Spleen (tissue), 11 donors: Measurements from ENCODE around the gene HIPK2. TPM values are rescaled to one million over a fixed set of nuclear protein-coding genes. Genes with fewer than 3 reads are reported as not detected.

Experiments used
- DNase-seq: peaks from one replicate; pipeline ENCODE4 v3.0.0-alpha.2; 2020
- H3K27ac ChIP-seq, 8 donors: fragments of 200-600 bp; sonication (generic) in 7 of 8; 1 replicate in 4 of 8; 2 replicates in 4 of 8; pipeline versions ENCODE4 v1.5.0 to v1.8.0; 2016 to 2021; ENCODE audit warnings: inconsistent platforms in 4 of 8, mild to moderate bottlenecking in 4 of 8, moderate library complexity in 1 of 8
- H3K27me3 ChIP-seq, 7 donors: fragments of 200-600 bp; sonication (generic) in 6 of 7; replicated peaks in 1 of 7; 1 replicate in 4 of 7; 2 replicates in 3 of 7; pipeline versions ENCODE4 v1.5.0 to v1.8.0; 2016 to 2021; ENCODE audit warnings: inconsistent platforms in 3 of 7, mild to moderate bottlenecking in 1 of 7
- H3K36me3 ChIP-seq, 6 donors: fragments of 200-600 bp; sonication (generic) in 5 of 6; 1 replicate in 4 of 6; 2 replicates in 2 of 6; pipeline versions ENCODE4 v1.5.0 to v1.8.0; 2016 to 2021; ENCODE audit warnings: inconsistent platforms in 2 of 6
- H3K4me1 ChIP-seq, 6 donors: fragments of 200-600 bp; sonication (generic) in 5 of 6; 1 replicate in 3 of 6; 2 replicates in 3 of 6; pipeline versions ENCODE4 v1.5.0 to v1.8.0; 2016 to 2021; ENCODE audit warnings: inconsistent platforms in 3 of 6
- H3K4me3 ChIP-seq, 8 donors: fragments of 200-600 bp; sonication (generic) in 7 of 8; 1 replicate in 4 of 8; 2 replicates in 4 of 8; pipeline versions ENCODE4 v1.5.0 to v1.8.0; 2016 to 2021; ENCODE audit warnings: inconsistent platforms in 4 of 8, mild to moderate bottlenecking in 4 of 8, moderate library complexity in 2 of 8
- H3K9me3 ChIP-seq, 8 donors: fragments of 200-600 bp; sonication (generic) in 7 of 8; 1 replicate in 4 of 8; 2 replicates in 4 of 8; pipeline versions ENCODE4 v1.5.0 to v1.8.0; 2016 to 2021; ENCODE audit warnings: inconsistent platforms in 4 of 8
- CTCF ChIP-seq, 11 experiments: fragments of 200-600 bp in 7 of 11; fragments of 450-650 bp in 4 of 11; sonication (generic) in 4 of 11; IDR thresholded peaks in 8 of 11; conservative IDR thresholded peaks in 3 of 11; 1 replicate in 7 of 11; 2 replicates in 4 of 11; pipeline versions ENCODE4 v1.4.0 to v1.8.0; 2016 to 2021; ENCODE audit warnings: antibody characterized with exemption in 11 of 11, inconsistent platforms in 4 of 11, mild to moderate bottlenecking in 1 of 11
- POLR2A ChIP-seq, 3 donors: fragments of 450-650 bp; IDR thresholded peaks; one replicate each; pipeline ENCODE4 v1.5.1; 2017; ENCODE audit warnings: antibody characterized with exemption in 3 of 3, mild to moderate bottlenecking in 1 of 3
- POLR2AphosphoS5 ChIP-seq, 3 donors: sonication (generic); formaldehyde crosslinking; IDR thresholded peaks; one replicate each; pipeline ENCODE4 v1.5.1; 2017; ENCODE audit warnings: antibody characterized with exemption in 3 of 3
- WGBS, 5 donors: extraction: QIAGEN DNeasy Blood & Tissue Kit in 3 of 5; methylation state at CpG; one replicate each; pipeline versions ENCODE4 v1.1.5 to v1.1.7; 2013 to 2018; 5-methylcytosine and 5-hydroxymethylcytosine counted together
- intact Hi-C: fragments of 100-400 bp; cut with DNase I; formaldehyde crosslinking; loops from one replicate; pipeline ENCODE4 v1.15.0; 2023; ENCODE audit warnings: low total_unique reads
- polyA plus RNA-seq, 3 donors: library from polyadenylated mRNA; stranded (reverse); fragments of 200-250 nt; gene quantifications; one replicate each; pipeline ENCODE4 v1.2.1, GENCODE V29; 2013
- total RNA-seq, 7 donors: library from RNA; depleted of rRNA in 3 of 7; stranded (reverse); fragments of >200 nt in 3 of 7; fragmentation: NEBNext Ultra II Directional in 4 of 7; extraction: Animal tissue kit (Norgen Biotek cat#: 25700) in 4 of 7; gene quantifications; one replicate each; pipeline versions ENCODE4 v1.1.0 to v1.2.1, GENCODE V29; 2016 to 2021
- donor health status: healthy with polysubstance abuse.
- donor health status: DM: no; HTN: no; CAD: no; lungs with moderate emphysema.
- donor health status: DM: no; HTN: no; CAD: no.
- donor health status: Bipolar disorder and iron deficiency.
- donor health status: healthy.
- donor health status: DM: no; HTN: no; CAD: no.
- donor health status: DM: yes; HTN: yes; CAD: no.

The HIPK2 gene
- total and polyA plus RNA-seq, 10 donors: 1.7 to 97.5 (median 51.8) TPM

GRCh38 chr7:139693651-139694388, 84.0 kb downstream of the HIPK2 start:
- H3K4me3 ChIP-seq: no peak overlapping the region
- no peaks in the 10 kb centered on the region for H3K9me3 ChIP-seq
- no peak for TF ChIP-seq POLR2A (IDR thresholded peaks at IDR 0.05)
- TF ChIP-seq CTCF (IDR thresholded peaks at IDR 0.05 in 8 of 11, conservative IDR thresholded peaks at IDR 0.05 in 3 of 11): no peak
- TF ChIP-seq POLR2AphosphoS5 (IDR thresholded peaks at IDR 0.05): no peak
- 79 to 88% (median 84%) methylated on average over 8 of the region's 8 CpGs for WGBS, 5 donors
- H3K27ac ChIP-seq: no peak overlapping the region
- H3K4me1 ChIP-seq: peaks cover 0 to 59% (median 15%) of the 10 kb centered on the region in 6 donors
- H3K36me3 ChIP-seq: peaks cover 0 to 65% (median 10%) of the 10 kb centered on the region in 6 donors
- H3K27me3 ChIP-seq: no peaks in the 10 kb centered on the region
- DNase-seq: no peak
- intact Hi-C loops: no loop called here

- Histone ChIP-seq H3K4me1 (peaks cover 0 to 48% (median 15%) of the 10 kb centered on the region in 6 donors), H3K27ac (no peak overlapping the region), H3K27me3 (no peaks in the 10 kb centered on the region), H3K9me3 (no peaks in the 10 kb centered on the region), H3K4me3 (no peak overlapping the region), H3K36me3 (peaks cover 0 to 63% (median 10%) of the 10 kb centered on the region in 6 donors)
- intact Hi-C loops: no loop called here
- DNase-seq: no peak
- TF ChIP-seq POLR2AphosphoS5 (IDR thresholded peaks at IDR 0.05): no peak
- WGBS, 5 donors: 78 to 87% (median 84%) methylated on average over 6 of the region's 6 CpGs
Measured at GRCh38 chr7:139692723-139693122, 85.1 kb downstream of the HIPK2 start.

- DNase-seq: no peak
- 85 to 97% (median 91%) methylated on average over 5 of the region's 5 CpGs for WGBS, 5 donors
- Histone ChIP-seq H3K27ac (no peak overlapping the region), H3K36me3 (peaks cover 0 to 70% (median 10%) of the 10 kb centered on the region in 6 donors), H3K4me3 (no peak overlapping the region), H3K4me1 (peaks cover 0 to 34% (median 3%) of the 10 kb centered on the region in 6 donors), H3K9me3 (peaks cover 0 to 5% (median 1%) of the 10 kb centered on the region in 8 donors), H3K27me3 (no peaks in the 10 kb centered on the region)
- no peak for TF ChIP-seq POLR2A (IDR thresholded peaks at IDR 0.05)
- no peak for TF ChIP-seq CTCF (IDR thresholded peaks at IDR 0.05 in 8 of 11, conservative IDR thresholded peaks at IDR 0.05 in 3 of 11)
- TF ChIP-seq POLR2AphosphoS5 (IDR thresholded peaks at IDR 0.05): no peak
- intact Hi-C loops: no loop called here
Measured at GRCh38 chr7:139691253-139691781, 86.5 kb downstream of the HIPK2 start.

- WGBS, 5 donors: 72 to 89% (median 78%) methylated on average over 7 of the region's 7 CpGs
- intact Hi-C loops: no loop called here
- peak overlapping the region in 1 of 8 donors; percentile 21 for H3K27ac ChIP-seq
Measured at GRCh38 chr7:139687980-139688632, 89.7 kb downstream of the HIPK2 start.

More at GRCh38 chr7:139687980-139688632, 89.7 kb downstream of the HIPK2 start:
- Histone ChIP-seq H3K27me3 (no peaks in the 10 kb centered on the region), H3K4me1 (peaks cover under 1 to 23% (median 5%) of the 10 kb centered on the region in 6 donors), H3K9me3 (peaks cover 0 to 14% (median 5%) of the 10 kb centered on the region in 8 donors), H3K4me3 (no peak overlapping the region), H3K36me3 (peaks cover 0 to 69% (median 10%) of the 10 kb centered on the region in 6 donors)
- DNase-seq: no peak
- TF ChIP-seq POLR2AphosphoS5 (IDR thresholded peaks at IDR 0.05) (no peak), POLR2A (IDR thresholded peaks at IDR 0.05) (no peak), CTCF (IDR thresholded peaks at IDR 0.05 in 8 of 11, conservative IDR thresholded peaks at IDR 0.05 in 3 of 11) (no peak)
